ENCODE results near the gene HS3ST3A1. TPM values are rescaled to one million over a fixed set of nuclear protein-coding genes. Genes with fewer than 3 reads are reported as not detected.

The HS3ST3A1 gene
- total and polyA plus RNA-seq, 9 donors, result 2.2 to 41.4 (median 10.7) TPM

DNA sequence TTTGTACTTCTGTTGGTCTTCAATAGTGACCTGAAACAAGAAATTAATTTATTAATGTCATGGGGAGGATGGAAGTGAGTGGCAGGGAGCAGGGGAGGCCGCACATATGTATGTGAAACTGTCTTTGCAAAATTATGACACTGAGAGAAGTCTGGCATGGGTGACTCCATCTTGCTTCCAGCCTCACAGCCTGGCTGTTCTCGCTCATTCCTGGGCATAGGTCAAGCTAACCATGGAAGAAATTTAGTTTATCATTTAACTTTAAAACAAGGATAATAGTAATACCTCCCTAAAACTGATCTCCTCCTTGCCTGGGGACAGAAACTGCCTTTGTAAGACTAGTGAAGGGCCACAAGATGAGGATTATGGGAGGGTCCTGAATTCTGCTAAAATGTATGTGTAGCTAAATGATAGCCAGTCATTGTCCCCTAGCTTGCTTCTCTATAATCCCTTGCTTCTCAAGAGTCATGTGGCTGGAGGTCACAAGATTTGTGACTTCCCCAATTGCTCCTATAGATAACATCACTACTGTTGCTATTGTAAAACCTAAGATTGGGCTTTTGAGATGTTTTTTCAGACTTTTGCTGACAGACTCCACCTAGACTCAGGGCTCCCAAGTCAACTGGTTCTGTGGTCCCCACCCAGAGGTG, 126.0 kb downstream of the HS3ST3A1 start:
- H3K36me3 ChIP-seq, result no peaks in the 10 kb centered on the region
- H3K27me3 ChIP-seq, result no peaks in the 10 kb centered on the region
- no peaks in the 10 kb centered on the region for H3K4me1 ChIP-seq (ENCODE audit: insufficient read depth)
- intact Hi-C loops (cut with DNase I), result no loop called here
- peaks cover 0 to 2% of the 10 kb centered on the region in 2 donors for H3K9me3 ChIP-seq
- H3K27ac ChIP-seq, result no peak overlapping the region
- TF ChIP-seq, protein P1, sequence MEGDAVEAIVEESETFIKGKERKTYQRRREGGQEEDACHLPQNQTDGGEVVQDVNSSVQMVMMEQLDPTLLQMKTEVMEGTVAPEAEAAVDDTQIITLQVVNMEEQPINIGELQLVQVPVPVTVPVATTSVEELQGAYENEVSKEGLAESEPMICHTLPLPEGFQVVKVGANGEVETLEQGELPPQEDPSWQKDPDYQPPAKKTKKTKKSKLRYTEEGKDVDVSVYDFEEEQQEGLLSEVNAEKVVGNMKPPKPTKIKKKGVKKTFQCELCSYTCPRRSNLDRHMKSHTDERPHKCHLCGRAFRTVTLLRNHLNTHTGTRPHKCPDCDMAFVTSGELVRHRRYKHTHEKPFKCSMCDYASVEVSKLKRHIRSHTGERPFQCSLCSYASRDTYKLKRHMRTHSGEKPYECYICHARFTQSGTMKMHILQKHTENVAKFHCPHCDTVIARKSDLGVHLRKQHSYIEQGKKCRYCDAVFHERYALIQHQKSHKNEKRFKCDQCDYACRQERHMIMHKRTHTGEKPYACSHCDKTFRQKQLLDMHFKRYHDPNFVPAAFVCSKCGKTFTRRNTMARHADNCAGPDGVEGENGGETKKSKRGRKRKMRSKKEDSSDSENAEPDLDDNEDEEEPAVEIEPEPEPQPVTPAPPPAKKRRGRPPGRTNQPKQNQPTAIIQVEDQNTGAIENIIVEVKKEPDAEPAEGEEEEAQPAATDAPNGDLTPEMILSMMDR (IDR thresholded peaks at IDR 0.05), result no peak
- no peak for DNase-seq
- WGBS, 3 donors, result 78 to 88% (median 81%) methylated on average over 2 of the region's 2 CpGs
- no peak overlapping the region for H3K4me3 ChIP-seq

DNA sequence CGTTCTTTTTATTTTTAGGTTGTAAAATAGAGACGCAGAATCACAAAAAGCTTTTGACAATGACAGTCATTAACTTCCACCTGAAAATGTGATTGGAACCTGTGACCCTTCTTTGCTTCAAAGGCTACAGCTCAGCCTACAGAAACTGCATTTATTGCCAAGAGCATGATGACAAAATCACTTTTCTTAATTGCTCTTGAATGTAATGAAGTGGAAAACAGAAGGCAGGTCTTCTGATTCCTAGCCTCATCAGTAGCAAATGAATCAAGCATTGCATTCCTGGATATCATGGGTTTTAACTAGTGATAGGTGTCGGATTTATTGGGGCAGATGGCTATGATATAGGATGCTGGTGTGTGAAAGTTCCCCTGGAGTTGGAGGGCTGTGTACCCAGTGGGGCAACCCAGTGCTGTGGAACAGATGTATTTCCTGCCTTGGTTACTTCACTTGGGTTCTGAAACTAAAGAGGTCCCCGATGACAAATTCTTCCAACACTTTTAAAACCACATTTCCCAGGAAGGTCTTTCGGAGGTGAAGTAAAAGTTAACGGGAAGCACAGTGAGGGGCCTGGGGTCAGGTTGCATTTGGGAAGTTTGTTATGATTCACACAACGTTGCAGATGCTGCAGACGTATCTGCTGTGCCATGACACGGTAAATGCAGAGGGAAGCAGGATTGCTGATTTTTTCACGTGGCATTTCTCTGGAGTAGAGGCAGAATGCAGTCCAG, 127.5 kb downstream of the HS3ST3A1 start:
- 60 to 76% (median 65%) methylated on average over 10 of the region's 10 CpGs for WGBS, 3 donors
- intact Hi-C loops (cut with DNase I), result no loop called here

DNA sequence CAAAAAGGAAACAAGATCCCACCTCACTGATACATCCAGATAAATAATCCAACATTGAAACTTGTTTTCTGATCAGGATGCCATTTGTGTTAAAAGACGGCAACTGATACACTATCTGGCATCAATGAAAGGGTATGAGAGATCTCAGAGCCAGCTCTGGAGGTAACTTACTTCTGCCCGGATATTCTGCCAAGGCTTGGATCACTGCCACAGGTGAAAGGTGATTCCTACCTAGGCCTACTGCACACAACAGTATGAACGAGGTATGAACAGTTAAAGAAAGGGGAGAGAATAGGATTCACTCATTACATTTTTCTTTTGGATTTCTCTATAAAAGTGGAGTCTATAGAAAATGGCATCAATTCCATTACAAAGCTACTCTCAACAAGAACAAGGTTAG, 136.1 kb downstream of the HS3ST3A1 start:
- TF ChIP-seq POLR2A (IDR thresholded peaks at IDR 0.05), result no peak
- TF ChIP-seq, protein P1 (IDR thresholded peaks at IDR 0.05), result no peak
- no peak for DNase-seq
- Histone ChIP-seq H3K4me3 (no peak overlapping the region), H3K27me3 (no peaks in the 10 kb centered on the region), H3K27ac (no peak overlapping the region), H3K36me3 (no peaks in the 10 kb centered on the region), H3K9me3 (no peaks in the 10 kb centered on the region), H3K4me1 (ENCODE audit: insufficient read depth) (no peaks in the 10 kb centered on the region)
- intact Hi-C loops (cut with DNase I), result no loop called here
- WGBS, 3 donors, result 81 to 85% (median 84%) methylated on average over 3 of the region's 3 CpGs

More for the DNA sequence above, 127.5 kb downstream of the HS3ST3A1 start:
- Histone ChIP-seq H3K4me3 (no peak overlapping the region), H3K4me1 (ENCODE audit: insufficient read depth) (no peaks in the 10 kb centered on the region), H3K27ac (no peak overlapping the region), H3K9me3 (no peaks in the 10 kb centered on the region), H3K36me3 (no peaks in the 10 kb centered on the region), H3K27me3 (no peaks in the 10 kb centered on the region)
- TF ChIP-seq EP300 (IDR thresholded peaks at IDR 0.05) (no peak), POLR2A (IDR thresholded peaks at IDR 0.05) (no peak)
- TF ChIP-seq, protein P1 (IDR thresholded peaks at IDR 0.05), result no peak
- no peak for DNase-seq

DNA sequence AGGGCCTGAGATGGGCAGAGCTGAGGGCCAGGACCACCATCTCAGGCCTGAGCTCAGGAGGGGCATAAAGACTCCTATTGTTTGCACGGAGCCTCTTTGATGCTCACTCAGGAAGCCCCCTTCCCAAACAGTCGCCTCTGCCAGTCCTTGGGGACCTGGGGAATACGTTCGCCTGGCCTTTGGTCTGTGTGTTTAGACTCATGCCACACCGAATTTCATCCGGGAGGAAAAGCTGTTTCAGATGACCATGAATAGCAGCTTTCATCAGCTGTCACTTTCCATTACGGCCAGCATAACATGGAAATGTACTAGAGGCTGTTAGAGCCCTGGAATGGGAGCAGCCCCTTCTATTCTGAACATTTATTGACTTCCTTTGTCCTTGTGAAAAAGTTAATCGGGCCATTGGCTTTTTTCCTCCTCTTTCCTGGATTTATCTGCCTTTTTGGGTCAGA, 139.0 kb downstream of the HS3ST3A1 start:
- H3K27me3 ChIP-seq, result no peaks in the 10 kb centered on the region
- no peak overlapping the region for H3K27ac ChIP-seq
- intact Hi-C loops (cut with DNase I), result no loop called here
- no peak for DNase-seq
- H3K4me1 ChIP-seq (ENCODE audit: insufficient read depth), result no peaks in the 10 kb centered on the region
- no peaks in the 10 kb centered on the region for H3K36me3 ChIP-seq
- no peak overlapping the region for H3K4me3 ChIP-seq
- no peak for TF ChIP-seq EP300 (IDR thresholded peaks at IDR 0.05)
- TF ChIP-seq, protein P1 (IDR thresholded peaks at IDR 0.05), result no peak
- no peak for TF ChIP-seq POLR2A (IDR thresholded peaks at IDR 0.05)
- H3K9me3 ChIP-seq, result no peaks in the 10 kb centered on the region
- 81 to 87% (median 81%) methylated on average over 8 of the region's 8 CpGs for WGBS, 3 donors
